Activated CD4-positive, alpha-beta T cell treated with anti-CD3 and anti-CD28 coated beads, Interleukin-2, amount 10 ng/mL, durations not matched to agents 24 days and 14 days (primary cell): ENCODE results near the gene BAG1. TPM values are rescaled to one million over a fixed set of nuclear protein-coding genes. Genes with fewer than 3 reads are reported as not detected.

Experiments
- DNase-seq: peaks from one replicate; pipeline ENCODE4 v3.0.0; 2022
- H3K27ac Mint-ChIP-seq: one replicate; pipeline ENCODE4 v1.8.0; 2022; ENCODE audit warnings: mild to moderate bottlenecking, mixed read lengths
- H3K27me3 Mint-ChIP-seq: one replicate; pipeline ENCODE4 v1.8.0; 2022; ENCODE audit warnings: mixed read lengths
- H3K36me3 Mint-ChIP-seq: one replicate; pipeline ENCODE4 v1.8.0; 2022; ENCODE audit warnings: low read depth, mild to moderate bottlenecking, mixed read lengths
- H3K4me1 Mint-ChIP-seq: one replicate; pipeline ENCODE4 v1.8.0; 2021; ENCODE audit warnings: mixed read lengths
- H3K4me3 Mint-ChIP-seq: one replicate; pipeline ENCODE4 v1.8.0; 2022; ENCODE audit warnings: mild to moderate bottlenecking, moderate library complexity, mixed read lengths
- H3K9me3 Mint-ChIP-seq: one replicate; pipeline ENCODE4 v1.8.0; 2021; ENCODE audit warnings: mixed read lengths
- intact Hi-C: fragments of 100-400 bp; cut with micrococcal nuclease; formaldehyde crosslinking; loops from one replicate; pipeline ENCODE4 v1.15.1; 2023
- total RNA-seq: library from RNA; stranded (reverse); gene quantifications from 2 replicates; pipeline ENCODE4 v1.2.3, GENCODE V29; 2022

The BAG1 gene
- total RNA-seq = 72.4 and 73.6 TPM in 2 replicates

GRCh38 chr9:33264473-33265177 is at the start of gene BAG1, which contains the start of gene CHMP5:
TSS of gene BAG1 (minus strand) at chr9:33264708.
TSS of gene CHMP5 (plus strand) at chr9:33265049. CDS start at chr9:33265079, 30 bp downstream.
- Mint-ChIP-seq H3K4me3 (peak within 1 kb of the TSS; percentile 97), H3K9me3 (no peaks in the 10 kb centered on the region), H3K36me3 (peaks cover 66% of the 10 kb centered on the region), H3K4me1 (peaks cover 52% of the 10 kb centered on the region), H3K27ac (peak within 1 kb of the TSS; percentile 99), H3K27me3 (no peaks in the 10 kb centered on the region)
- DNase-seq = peak; percentile 100
- intact Hi-C loops = loop anchor here (1.0 kb wide), 6 partner anchors 26 to 239 kb away; partner anchors contain the start of genes B4GALT1, DNAJA1, NFX1 and SMU1

DNA sequence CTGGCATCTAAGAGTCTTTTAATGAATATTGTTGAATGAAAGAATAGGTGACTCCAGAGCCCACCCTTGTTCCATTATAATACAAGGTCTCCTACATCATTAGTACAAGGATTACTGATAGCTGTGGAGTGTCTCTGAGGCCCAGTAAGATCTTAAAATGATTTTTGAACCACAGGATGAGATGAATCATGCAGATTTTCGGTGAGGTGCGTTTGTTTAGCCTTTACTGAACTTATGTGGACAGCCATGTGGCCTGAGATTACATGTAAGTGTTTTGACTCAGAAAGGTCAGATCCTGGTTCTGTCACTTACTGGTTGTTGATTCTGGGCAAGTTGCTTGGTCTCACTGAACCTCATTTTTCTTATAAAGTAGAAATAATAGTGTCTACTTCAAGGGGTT is 47.4 kb upstream of the BAG1 start:
- intact Hi-C loops = no loop called here
- H3K9me3 Mint-ChIP-seq = no peaks in the 10 kb centered on the region
- peak overlapping the region; percentile 1 for H3K27ac Mint-ChIP-seq
- H3K4me3 Mint-ChIP-seq = no peak overlapping the region
- H3K27me3 Mint-ChIP-seq = no peaks in the 10 kb centered on the region
- H3K36me3 Mint-ChIP-seq = peaks cover 71% of the 10 kb centered on the region
- no peak for DNase-seq
- peaks cover 21% of the 10 kb centered on the region for H3K4me1 Mint-ChIP-seq

- DNase-seq = no peak
- no peaks in the 10 kb centered on the region for H3K27me3 Mint-ChIP-seq
- H3K9me3 Mint-ChIP-seq = no peaks in the 10 kb centered on the region
- intact Hi-C loops = no loop called here
- peak overlapping the region; percentile 1 for H3K27ac Mint-ChIP-seq
- peaks cover 64% of the 10 kb centered on the region for H3K36me3 Mint-ChIP-seq
- peaks cover 24% of the 10 kb centered on the region for H3K4me1 Mint-ChIP-seq
- no peak overlapping the region for H3K4me3 Mint-ChIP-seq
Measured at GRCh38 chr9:33310748-33311147, 46.2 kb upstream of the BAG1 start.

GRCh38 chr9:33309903-33310302 is 45.4 kb upstream of the BAG1 start:
- intact Hi-C loops = no loop called here
- no peak overlapping the region for H3K27ac Mint-ChIP-seq
- DNase-seq = no peak
- H3K4me1 Mint-ChIP-seq = peaks cover 22% of the 10 kb centered on the region
- no peaks in the 10 kb centered on the region for H3K9me3 Mint-ChIP-seq
- no peak overlapping the region for H3K4me3 Mint-ChIP-seq
- peaks cover 57% of the 10 kb centered on the region for H3K36me3 Mint-ChIP-seq
- H3K27me3 Mint-ChIP-seq = no peaks in the 10 kb centered on the region

- Mint-ChIP-seq H3K36me3 (peaks cover 51% of the 10 kb centered on the region), H3K4me1 (peaks cover 23% of the 10 kb centered on the region), H3K27ac (peak overlapping the region; percentile 25), H3K27me3 (no peaks in the 10 kb centered on the region), H3K9me3 (no peaks in the 10 kb centered on the region), H3K4me3 (no peak overlapping the region)
- no peak for DNase-seq
- intact Hi-C loops = no loop called here
Measured at GRCh38 chr9:33307067-33307466, 42.6 kb upstream of the BAG1 start.

GRCh38 chr9:33306037-33306436 is 41.5 kb upstream of the BAG1 start:
- intact Hi-C loops = loop anchor here (1.0 kb wide), 4 partner anchors 11 to 42 kb away; partner anchors contain the start of genes BAG1 and NFX1
- Mint-ChIP-seq H3K9me3 (no peaks in the 10 kb centered on the region), H3K36me3 (peaks cover 45% of the 10 kb centered on the region), H3K27ac (no peak overlapping the region), H3K27me3 (no peaks in the 10 kb centered on the region), H3K4me3 (no peak overlapping the region), H3K4me1 (peaks cover 15% of the 10 kb centered on the region)
- DNase-seq = peak; percentile 81

GRCh38 chr9:33304362-33304761 is 39.9 kb upstream of the BAG1 start:
- Mint-ChIP-seq H3K4me3 (no peak overlapping the region), H3K9me3 (no peaks in the 10 kb centered on the region), H3K4me1 (peaks cover 12% of the 10 kb centered on the region), H3K27me3 (no peaks in the 10 kb centered on the region), H3K36me3 (peaks cover 49% of the 10 kb centered on the region), H3K27ac (no peak overlapping the region)
- intact Hi-C loops = no loop called here
- no peak for DNase-seq

DNA sequence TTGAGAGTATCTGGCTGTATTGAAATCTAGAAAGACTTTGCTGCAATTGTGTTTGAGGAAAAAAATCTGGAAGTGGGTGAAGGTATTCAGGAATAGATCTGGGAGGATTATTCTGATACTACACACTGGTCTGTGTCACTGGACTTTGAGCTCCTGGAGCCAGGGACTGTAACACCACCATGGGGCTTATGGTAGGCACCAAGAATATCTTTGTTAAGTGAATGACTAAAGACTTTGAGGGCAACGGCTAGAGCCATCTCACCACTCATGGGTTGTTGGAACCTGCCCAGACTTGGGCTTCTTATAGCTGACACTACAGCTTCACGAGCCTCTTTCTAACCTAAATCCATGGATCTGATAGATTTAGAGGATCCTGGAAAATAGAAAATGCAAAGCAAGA is 36.0 kb upstream of the BAG1 start:
- Mint-ChIP-seq H3K9me3 (no peaks in the 10 kb centered on the region), H3K36me3 (peaks cover 59% of the 10 kb centered on the region), H3K4me3 (no peak overlapping the region), H3K4me1 (peaks cover 34% of the 10 kb centered on the region), H3K27ac (no peak overlapping the region), H3K27me3 (no peaks in the 10 kb centered on the region)
- no peak for DNase-seq
- intact Hi-C loops = no loop called here

DNA sequence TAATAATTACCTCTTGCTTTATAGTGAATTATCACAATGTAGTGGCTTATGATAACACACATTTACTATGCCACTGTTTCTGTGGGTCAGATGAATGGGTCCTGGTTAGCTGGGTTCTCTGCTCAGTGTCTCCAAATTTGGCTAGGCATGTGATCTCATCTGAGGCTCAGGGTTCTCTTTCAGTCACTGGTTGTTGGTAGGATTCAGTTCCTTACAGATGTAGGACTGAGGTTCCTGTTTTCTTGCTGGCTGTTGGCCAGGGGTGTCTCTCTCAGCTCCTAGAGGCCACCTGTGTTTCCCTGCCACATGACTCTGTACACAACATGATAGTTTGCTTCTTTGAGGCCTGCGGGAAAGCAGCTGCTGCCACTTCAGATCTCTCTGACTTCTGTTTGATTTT is 32.9 kb upstream of the BAG1 start:
- DNase-seq = peak; percentile 62
- Mint-ChIP-seq H3K27me3 (no peaks in the 10 kb centered on the region), H3K36me3 (peaks cover 70% of the 10 kb centered on the region), H3K27ac (peak overlapping the region; percentile 79), H3K4me3 (peak overlapping the region; percentile 39), H3K9me3 (peaks cover 2% of the 10 kb centered on the region), H3K4me1 (peaks cover 53% of the 10 kb centered on the region)
- intact Hi-C loops = loop anchor here (10.0 kb wide), 1 partner anchor 517 kb away; the partner anchor contains the start of gene UBE2R2

DNA sequence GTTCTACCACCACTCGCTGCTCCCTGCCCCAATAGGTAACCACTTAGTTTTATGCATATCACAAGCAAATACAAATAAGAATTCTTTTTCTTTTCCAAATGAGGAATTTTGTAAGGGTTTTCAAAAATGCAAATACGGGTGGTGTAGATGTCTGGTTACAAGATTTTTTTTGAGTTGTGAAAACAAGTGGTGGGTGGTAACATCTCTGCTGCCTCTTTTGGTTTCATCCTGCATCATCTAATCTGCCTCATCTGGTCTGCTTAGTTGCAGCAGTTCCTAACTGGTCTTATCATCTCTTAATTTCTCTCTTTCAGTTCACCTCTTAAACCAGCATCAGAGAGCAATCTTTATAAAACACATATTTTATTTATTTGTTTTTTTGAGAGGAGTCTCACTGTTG is 31.1 kb upstream of the BAG1 start:
- intact Hi-C loops = loop anchor here (1.0 to 10.0 kb wide), 2 partner anchors 11 to 519 kb away; partner anchors contain the start of gene UBE2R2
- Mint-ChIP-seq H3K36me3 (peaks cover 77% of the 10 kb centered on the region), H3K4me3 (peak overlapping the region; percentile 60), H3K27ac (peak overlapping the region; percentile 55), H3K9me3 (peaks cover 7% of the 10 kb centered on the region), H3K4me1 (peaks cover 70% of the 10 kb centered on the region), H3K27me3 (no peaks in the 10 kb centered on the region)
- DNase-seq = no peak

GRCh38 chr9:33294670-33295432 is 30.3 kb upstream of the BAG1 start:
- DNase-seq = no peak
- H3K36me3 Mint-ChIP-seq = peaks cover 79% of the 10 kb centered on the region
- peak overlapping the region; percentile 57 for H3K4me3 Mint-ChIP-seq
- intact Hi-C loops = loop anchor here (1.0 to 10.0 kb wide), 2 partner anchors 11 to 520 kb away; partner anchors contain the start of gene UBE2R2
- H3K4me1 Mint-ChIP-seq = peaks cover 75% of the 10 kb centered on the region
- peaks cover 7% of the 10 kb centered on the region for H3K9me3 Mint-ChIP-seq
- peak overlapping the region; percentile 79 for H3K27ac Mint-ChIP-seq
- H3K27me3 Mint-ChIP-seq = peaks cover 3% of the 10 kb centered on the region

- no peak for DNase-seq
- H3K4me3 Mint-ChIP-seq = no peak overlapping the region
- peaks cover 70% of the 10 kb centered on the region for H3K36me3 Mint-ChIP-seq
- H3K27ac Mint-ChIP-seq = no peak overlapping the region
- peaks cover 3% of the 10 kb centered on the region for H3K27me3 Mint-ChIP-seq
- H3K4me1 Mint-ChIP-seq = peaks cover 69% of the 10 kb centered on the region
- intact Hi-C loops = loop anchor here (10.0 kb wide), 1 partner anchor 521 kb away; the partner anchor contains the start of gene UBE2R2
- peaks cover 7% of the 10 kb centered on the region for H3K9me3 Mint-ChIP-seq
Measured at GRCh38 chr9:33293782-33294181, 29.3 kb upstream of the BAG1 start.

DNA sequence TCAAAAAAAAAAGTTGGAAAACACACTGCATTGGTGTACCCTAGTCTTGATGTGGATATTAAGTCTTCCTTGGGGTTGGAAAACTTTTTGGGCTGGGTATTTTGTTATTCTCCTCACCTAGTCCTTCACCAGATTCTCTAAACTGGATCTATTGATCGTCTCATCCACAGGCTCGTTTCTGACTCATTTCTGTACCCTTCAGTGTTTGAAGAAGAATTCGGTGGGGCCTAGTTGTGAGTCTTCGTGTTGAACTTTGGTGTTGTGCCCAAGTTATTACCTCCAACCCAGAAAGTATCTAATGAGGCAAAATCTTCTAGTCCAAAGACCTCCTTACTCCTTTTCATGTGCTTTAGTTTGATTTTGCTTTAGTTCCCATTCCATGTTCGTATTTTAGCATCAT is 27.4 kb upstream of the BAG1 start:
- DNase-seq = no peak
- Mint-ChIP-seq H3K27me3 (peaks cover 3% of the 10 kb centered on the region), H3K4me3 (peak overlapping the region; percentile 99), H3K4me1 (peaks cover 58% of the 10 kb centered on the region), H3K36me3 (peaks cover 53% of the 10 kb centered on the region), H3K9me3 (peaks cover 7% of the 10 kb centered on the region), H3K27ac (peak overlapping the region; percentile 100)
- intact Hi-C loops = loop anchor here (10.0 kb wide), 1 partner anchor 523 kb away; the partner anchor contains the start of gene UBE2R2

GRCh38 chr9:33291031-33291397 is 26.5 kb upstream of the BAG1 start:
- Mint-ChIP-seq H3K4me3 (peak overlapping the region; percentile 99), H3K4me1 (peaks cover 55% of the 10 kb centered on the region), H3K27me3 (peaks cover 3% of the 10 kb centered on the region), H3K27ac (peak overlapping the region; percentile 100), H3K9me3 (peaks cover 7% of the 10 kb centered on the region), H3K36me3 (peaks cover 50% of the 10 kb centered on the region)
- intact Hi-C loops = loop anchor here (10.0 kb wide), 1 partner anchor 524 kb away; the partner anchor contains the start of gene UBE2R2
- no peak for DNase-seq
